Right cardiac atrium (tissue), 5 donors: ENCODE results near the gene ADIG. TPM values are rescaled to one million over a fixed set of nuclear protein-coding genes. Genes with fewer than 3 reads are reported as not detected.

Experiments
- ATAC-seq, 2 donors: fragments of 200-7000 bp; cut with Tn5 transposase; one replicate each; pipeline versions ENCODE4 v1.8.0 to v1.9.1; 2020; ENCODE audit warnings: moderate library complexity in 2 of 2, mild to moderate bottlenecking in 1 of 2
- DNase-seq, 3 donors: peaks; one replicate each; pipeline ENCODE4 v3.0.0-alpha.2; 2020
- H3K27ac ChIP-seq: one replicate; pipeline ENCODE4 v1.5.1; 2013; ENCODE audit warnings: mild to moderate bottlenecking, low read length, control low read depth, moderate library complexity
- H3K27me3 ChIP-seq: one replicate; pipeline ENCODE4 v1.6.1; 2013; ENCODE audit not compliant: control insufficient read depth, insufficient read depth
- H3K4me1 ChIP-seq: one replicate; pipeline ENCODE4 v1.6.1; 2013; ENCODE audit warnings: low read length; ENCODE audit not compliant: control insufficient read depth, insufficient read depth
- H3K4me3 ChIP-seq: one replicate; pipeline ENCODE4 v1.5.1; 2013; ENCODE audit warnings: low read length, control low read depth
- H3K9me3 ChIP-seq: one replicate; pipeline ENCODE4 v1.6.1; 2013; ENCODE audit warnings: low read length; ENCODE audit not compliant: control insufficient read depth
- WGBS: extraction: QIAGEN DNeasy Blood & Tissue Kit; methylation state at CpG from one replicate; pipeline ENCODE4 v1.1.7; 2013; 5-methylcytosine and 5-hydroxymethylcytosine counted together
- intact Hi-C, 4 donors: fragments of 100-400 bp; cut with DNase I; formaldehyde crosslinking; loops; one replicate each; pipeline versions ENCODE4 v1.11.0 to v1.14.0; 2022 to 2023
- polyA plus RNA-seq: library from polyadenylated mRNA; stranded (reverse); fragments of 200-250 nt; gene quantifications from one replicate; pipeline ENCODE4 v1.2.3, GENCODE V29; 2013
- total RNA-seq, 4 donors: library from RNA; stranded (reverse); fragmentation: NEBNext Ultra II Directional; extraction: Animal tissue kit (Norgen Biotek cat#: 25700); gene quantifications; one replicate each; pipeline ENCODE4 v1.2.1, GENCODE V29; 2021
- donor health status: healthy with polysubstance abuse.
- donor health status: DM: no; HTN: yes; CAD: no.
- donor health status: DM: no; HTN: no; CAD: no.
- donor health status: DM: no; HTN: yes; CAD: no; lungs with severe emphysema.
- donor health status: DM: yes; HTN: yes; CAD: no.

The ADIG gene
- total and polyA plus RNA-seq, 5 donors, result not detected

DNA sequence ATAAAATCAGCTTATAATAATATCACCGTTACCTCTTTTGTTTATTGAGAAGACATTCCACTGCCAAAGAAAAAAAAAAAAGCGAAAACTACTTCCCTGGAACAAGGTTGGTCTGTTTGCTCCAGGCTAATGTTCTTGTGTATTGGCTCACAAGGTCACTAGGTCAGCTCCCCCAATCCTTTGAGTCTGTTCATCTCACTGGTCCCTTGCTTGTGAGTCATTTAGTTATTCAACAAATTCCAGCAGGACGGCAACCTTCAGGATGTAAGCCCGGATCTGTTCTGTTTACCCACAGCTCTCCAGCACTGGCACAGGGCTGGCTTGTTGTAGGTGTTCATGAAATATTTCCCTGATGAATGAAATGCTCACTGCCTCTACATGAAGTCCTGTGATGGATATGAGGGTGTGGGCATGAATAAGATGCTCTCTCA, 23.9 kb downstream of the ADIG start:
- Histone ChIP-seq H3K9me3 (peaks cover 1% of the 10 kb centered on the region), H3K4me3 (no peak overlapping the region), H3K4me1 (no peaks in the 10 kb centered on the region), H3K27ac (no peak overlapping the region), H3K27me3 (no peaks in the 10 kb centered on the region)
- ATAC-seq (no peak), DNase-seq (no peak)
- intact Hi-C loops, result no loop called here
- WGBS, result 61% methylated on average over 4 of the region's 4 CpGs

DNA sequence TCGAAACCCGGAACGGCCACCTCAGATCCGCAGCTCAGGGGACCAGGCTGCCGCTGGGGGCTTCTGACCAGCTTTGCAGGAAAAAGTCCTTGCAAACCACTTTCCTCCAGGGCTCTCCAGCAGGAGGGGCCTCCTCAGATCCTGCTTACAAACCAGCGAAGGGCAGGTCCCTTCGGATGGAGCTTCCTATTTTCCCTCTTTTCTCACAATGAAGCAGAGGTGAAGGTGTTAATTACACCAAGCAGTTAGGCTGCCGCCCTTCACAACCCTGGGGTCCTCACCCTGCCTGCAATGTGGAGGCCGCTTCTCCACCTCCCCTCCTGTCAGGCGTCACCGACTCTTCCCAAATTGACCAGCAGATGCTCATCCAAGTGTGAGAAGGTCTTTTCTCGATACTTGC, 26.4 kb downstream of the ADIG start:
- peaks cover 1% of the 10 kb centered on the region for H3K9me3 ChIP-seq
- DNase-seq (no peak), ATAC-seq (no peak)
- no peaks in the 10 kb centered on the region for H3K27me3 ChIP-seq
- no peak overlapping the region for H3K27ac ChIP-seq
- no peak overlapping the region for H3K4me3 ChIP-seq
- 37% methylated on average over 12 of the region's 12 CpGs for WGBS
- intact Hi-C loops, result no loop called here
- H3K4me1 ChIP-seq, result no peaks in the 10 kb centered on the region

DNA sequence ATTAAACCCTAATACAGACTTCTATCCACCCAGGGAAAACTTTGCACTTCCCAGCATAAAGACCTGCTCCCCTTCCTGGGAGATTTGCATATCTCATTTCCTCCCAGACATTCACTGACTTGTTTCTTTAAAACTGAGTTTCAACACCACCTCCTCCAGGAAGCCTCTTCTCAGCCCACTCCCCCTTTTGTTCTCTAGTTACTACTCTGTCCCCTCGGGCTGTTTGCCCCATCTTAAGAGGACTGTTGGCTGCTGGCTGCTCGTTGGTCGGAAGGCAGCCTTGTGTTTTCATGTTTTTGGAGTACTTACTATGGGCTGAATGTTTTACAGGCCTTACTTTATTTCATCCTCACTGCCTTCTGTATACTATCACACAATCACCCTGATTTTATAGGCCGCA, 27.2 kb downstream of the ADIG start:
- DNase-seq (no peak), ATAC-seq (no peak)
- intact Hi-C loops, result no loop called here
- Histone ChIP-seq H3K27ac (no peak overlapping the region), H3K4me3 (no peak overlapping the region), H3K4me1 (no peaks in the 10 kb centered on the region), H3K27me3 (no peaks in the 10 kb centered on the region), H3K9me3 (peaks cover 1% of the 10 kb centered on the region)
- 76% methylated on average over 4 of the region's 4 CpGs for WGBS

DNA sequence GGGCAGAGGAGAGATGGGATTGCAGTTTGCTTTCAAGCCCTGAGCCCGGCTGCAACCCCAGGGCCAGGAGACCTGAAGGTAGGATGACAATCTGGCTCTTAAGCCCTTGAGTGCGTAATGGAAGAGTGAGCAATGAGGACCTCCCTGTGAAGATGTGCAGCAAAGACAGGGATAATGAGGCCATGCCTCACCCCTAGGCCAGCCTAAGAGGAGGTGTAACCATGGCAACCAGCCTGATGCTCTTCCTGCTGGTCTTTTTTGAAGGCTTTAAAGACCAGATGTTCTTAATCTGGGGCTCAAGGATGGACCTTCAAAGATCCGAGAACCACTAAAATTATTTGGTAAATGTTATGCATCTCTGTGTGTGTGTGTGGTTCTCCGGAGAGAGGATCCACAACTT, 28.8 kb downstream of the ADIG start:
- WGBS, result 88% methylated on average over 4 of the region's 4 CpGs
- DNase-seq, result no peak

DNA sequence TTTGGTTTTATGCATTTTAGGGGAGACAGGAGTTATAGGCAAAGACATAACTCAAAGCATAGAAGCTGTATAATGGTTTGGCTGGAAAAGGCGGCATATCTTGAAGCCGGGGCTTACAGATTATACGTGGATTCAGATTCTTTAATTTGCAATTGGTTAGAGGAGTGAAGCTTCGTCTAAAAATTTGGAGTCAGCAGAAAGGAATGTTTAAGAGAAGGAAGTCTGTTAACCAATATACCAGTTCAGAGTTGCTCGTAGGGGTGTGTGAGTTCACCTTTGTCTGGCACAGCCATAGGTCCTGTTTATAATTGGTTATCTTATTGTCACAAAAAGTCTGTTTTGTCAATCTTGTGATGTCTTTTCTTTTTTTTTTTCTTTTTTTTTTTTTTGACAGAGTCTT, 29.5 kb downstream of the ADIG start:
- Histone ChIP-seq H3K9me3 (no peaks in the 10 kb centered on the region), H3K27ac (no peak overlapping the region), H3K4me3 (no peak overlapping the region), H3K4me1 (no peaks in the 10 kb centered on the region), H3K27me3 (no peaks in the 10 kb centered on the region)
- intact Hi-C loops, result no loop called here
- WGBS, result 61% methylated on average over 5 of the region's 5 CpGs
- no peak for ATAC-seq
- no peak for DNase-seq

More for the DNA sequence above, 28.8 kb downstream of the ADIG start:
- ATAC-seq, result no peak
- intact Hi-C loops, result no loop called here
- no peaks in the 10 kb centered on the region for H3K4me1 ChIP-seq
- H3K9me3 ChIP-seq, result no peaks in the 10 kb centered on the region
- no peak overlapping the region for H3K4me3 ChIP-seq
- no peaks in the 10 kb centered on the region for H3K27me3 ChIP-seq
- no peak overlapping the region for H3K27ac ChIP-seq

DNA sequence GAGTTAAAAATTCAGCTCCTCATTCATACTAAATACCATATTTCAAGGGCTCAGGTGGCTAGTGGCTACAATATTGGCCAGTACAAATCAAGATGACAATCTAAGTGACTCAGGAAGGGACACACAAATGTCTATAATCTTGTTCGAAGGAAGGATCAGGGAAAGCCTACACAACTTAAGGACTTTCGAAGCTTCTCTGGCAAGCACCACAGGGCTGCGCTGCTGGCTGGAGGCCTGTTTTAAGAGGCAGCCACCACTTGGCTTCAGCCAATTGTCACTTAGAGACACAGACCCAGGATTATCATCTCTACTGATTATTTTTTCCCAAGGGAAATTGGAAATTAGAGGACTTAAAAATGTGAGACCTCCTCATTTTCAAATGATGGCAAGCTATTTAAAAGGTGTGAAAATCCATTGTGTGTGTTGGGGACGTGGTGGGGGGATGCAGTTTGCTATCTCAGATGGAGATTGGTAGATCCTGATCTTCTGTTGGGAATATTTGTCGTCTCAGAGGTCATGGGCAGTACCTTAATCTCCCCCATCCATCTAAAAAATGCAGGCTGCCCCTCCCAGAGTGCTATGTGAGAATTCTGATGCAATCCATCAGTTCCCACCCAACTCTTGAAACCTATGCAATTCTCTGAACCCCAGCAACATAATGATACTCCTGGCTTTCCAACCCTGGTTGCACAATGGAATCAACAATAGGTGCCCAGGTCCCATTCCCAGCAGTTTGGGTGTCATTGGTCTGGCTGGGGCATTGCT, 31.9 kb downstream of the ADIG start:
- Histone ChIP-seq H3K27ac (no peak overlapping the region), H3K9me3 (no peaks in the 10 kb centered on the region), H3K4me1 (no peaks in the 10 kb centered on the region), H3K4me3 (no peak overlapping the region), H3K27me3 (no peaks in the 10 kb centered on the region)
- ATAC-seq (no peak), DNase-seq (no peak)
- intact Hi-C loops, result no loop called here
- 50% methylated on average over 5 of the region's 5 CpGs for WGBS

DNA sequence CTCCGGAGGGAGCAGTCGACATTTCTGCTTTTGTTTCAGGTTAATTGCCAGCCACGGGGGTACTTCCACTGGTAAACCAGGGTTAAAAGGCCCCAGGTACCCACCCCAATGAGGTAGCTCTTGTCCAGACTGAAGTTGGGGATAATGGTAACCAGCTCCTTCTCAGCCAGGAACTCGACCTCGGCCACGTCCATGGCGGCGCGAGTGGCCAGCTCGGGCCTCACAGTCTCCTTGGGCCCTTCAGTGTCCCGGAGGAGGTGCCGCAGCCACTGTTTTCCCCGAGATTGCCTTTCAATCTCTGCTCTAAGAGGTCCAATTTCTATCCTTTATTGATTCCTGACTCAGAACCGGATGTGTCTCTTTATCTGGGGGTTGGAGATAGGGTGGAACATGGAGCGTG, 34.3 kb downstream of the ADIG start:
- 89% methylated on average over 15 of the region's 15 CpGs for WGBS
- Histone ChIP-seq H3K4me1 (no peaks in the 10 kb centered on the region), H3K27me3 (no peaks in the 10 kb centered on the region), H3K4me3 (no peak overlapping the region), H3K9me3 (no peaks in the 10 kb centered on the region), H3K27ac (no peak overlapping the region)
- ATAC-seq (no peak), DNase-seq (no peak)
- intact Hi-C loops, result no loop called here

DNA sequence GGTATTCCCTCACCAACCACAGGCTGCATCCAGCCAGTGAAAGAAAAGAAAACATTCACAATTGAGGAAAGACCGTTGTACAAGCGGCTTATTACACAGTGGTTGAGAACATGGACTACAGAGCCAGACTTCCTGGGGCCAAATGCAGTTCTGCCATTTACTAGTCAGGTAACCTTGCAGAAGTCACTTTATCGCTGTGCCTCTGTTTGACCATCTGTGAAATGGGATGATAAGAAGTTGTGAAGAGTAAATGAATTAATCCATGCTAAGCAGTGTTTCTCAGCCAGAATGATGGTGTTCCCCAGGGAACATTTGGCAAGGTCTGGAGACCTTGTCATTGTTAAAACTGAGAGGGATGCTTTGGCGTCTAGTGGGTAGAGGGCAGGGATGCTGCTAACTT, 35.5 kb downstream of the ADIG start:
- Histone ChIP-seq H3K4me3 (no peak overlapping the region), H3K9me3 (no peaks in the 10 kb centered on the region), H3K4me1 (no peaks in the 10 kb centered on the region), H3K27me3 (no peaks in the 10 kb centered on the region), H3K27ac (no peak overlapping the region)
- no peak for ATAC-seq
- intact Hi-C loops, result no loop called here
- 87% methylated on average over 4 of the region's 4 CpGs for WGBS
- no peak for DNase-seq

DNA sequence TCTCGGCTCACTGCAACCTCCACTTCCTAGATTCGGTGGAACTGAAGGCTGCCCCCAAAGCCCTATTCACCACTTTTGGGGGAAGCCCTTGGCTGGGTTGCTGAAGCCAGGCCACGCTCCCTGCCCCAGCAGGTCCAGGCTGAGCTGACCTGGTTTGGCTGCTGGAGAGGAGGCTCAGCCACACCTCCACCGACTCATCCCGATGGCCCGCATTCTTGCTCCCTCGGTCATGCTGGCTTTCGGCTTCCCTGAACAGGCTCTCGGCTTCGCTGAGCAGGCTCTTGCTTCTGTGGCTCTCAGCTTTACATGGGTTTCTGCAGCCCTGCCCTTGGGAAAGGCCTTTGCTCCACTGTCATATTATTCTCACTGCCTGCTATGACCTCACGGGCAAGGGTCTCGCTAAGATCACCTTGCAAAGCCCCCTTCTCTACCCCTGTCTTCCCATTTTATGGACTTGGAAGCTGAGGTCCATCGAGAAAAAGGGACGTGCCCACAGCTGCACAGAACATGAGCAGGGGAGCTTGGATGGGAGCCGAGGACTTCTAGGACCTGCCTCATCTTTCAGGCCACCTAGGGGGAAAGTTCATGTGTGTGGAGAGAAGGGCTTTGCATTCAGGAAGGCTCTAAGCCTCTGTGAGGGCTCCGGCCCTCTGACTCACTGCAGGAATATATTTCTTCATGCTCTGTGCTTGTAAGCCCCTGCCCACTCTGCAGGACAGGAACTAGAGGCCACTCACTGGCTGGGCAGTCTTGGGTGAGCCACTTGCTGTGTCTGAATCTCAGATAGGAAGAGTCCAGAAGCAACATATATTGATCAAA, 36.2 kb downstream of the ADIG start:
- H3K4me3 ChIP-seq, result no peak overlapping the region
- H3K9me3 ChIP-seq, result no peaks in the 10 kb centered on the region
- 66% methylated on average over 16 of the region's 16 CpGs for WGBS
- H3K27ac ChIP-seq, result no peak overlapping the region
- DNase-seq, result no peak
- intact Hi-C loops, result no loop called here
- no peaks in the 10 kb centered on the region for H3K27me3 ChIP-seq
- no peaks in the 10 kb centered on the region for H3K4me1 ChIP-seq
- ATAC-seq, result no peak

DNA sequence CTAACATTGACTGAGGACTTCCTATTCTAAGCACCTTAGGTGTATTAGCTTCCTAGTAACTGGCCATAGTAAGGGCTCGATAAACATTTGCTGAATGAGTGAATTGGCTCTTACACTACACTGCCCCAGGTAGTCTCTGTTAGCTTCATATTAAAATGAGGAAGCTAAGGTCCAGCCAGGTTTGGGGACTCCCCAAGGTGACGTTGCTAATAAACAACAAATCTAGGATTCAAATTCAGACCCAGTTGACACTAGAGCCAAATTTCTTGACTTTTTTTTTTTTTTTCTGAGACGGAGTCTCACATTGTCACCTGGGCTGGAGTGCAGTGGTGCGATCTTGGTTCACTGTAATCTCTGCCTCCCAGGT, 36.8 kb downstream of the ADIG start:
- DNase-seq, result no peak
- 86% methylated on average over 4 of the region's 4 CpGs for WGBS
- no peaks in the 10 kb centered on the region for H3K4me1 ChIP-seq
- no peak overlapping the region for H3K27ac ChIP-seq
- ATAC-seq, result no peak
- intact Hi-C loops, result no loop called here
- H3K4me3 ChIP-seq, result no peak overlapping the region
- H3K27me3 ChIP-seq, result no peaks in the 10 kb centered on the region
- H3K9me3 ChIP-seq, result no peaks in the 10 kb centered on the region

DNA sequence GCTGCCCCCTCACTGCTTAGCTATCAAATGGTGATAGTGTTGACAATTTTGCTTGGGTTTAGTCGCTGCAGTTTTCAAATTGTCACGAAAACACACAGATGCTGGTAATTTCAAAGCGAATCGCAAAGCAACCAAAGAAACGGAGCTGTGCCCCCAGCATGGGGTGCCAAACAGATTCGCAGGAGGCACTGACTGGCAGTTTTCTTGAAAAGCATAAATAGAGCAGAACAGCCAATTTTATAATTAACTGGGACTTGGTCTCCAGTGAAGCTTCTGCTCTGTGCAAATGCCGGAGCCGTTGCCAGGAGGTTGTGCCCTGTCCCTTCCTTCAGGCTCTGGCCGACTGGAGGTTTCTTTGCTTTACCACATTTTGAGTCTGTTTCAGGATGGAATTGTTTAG, 39.4 kb downstream of the ADIG start:
- intact Hi-C loops, result no loop called here
- no peak for ATAC-seq
- H3K27me3 ChIP-seq, result no peaks in the 10 kb centered on the region

More for the DNA sequence above, 39.4 kb downstream of the ADIG start:
- WGBS, result 55% methylated on average over 9 of the region's 9 CpGs
- DNase-seq, result no peak
- Histone ChIP-seq H3K9me3 (peaks cover 2% of the 10 kb centered on the region), H3K4me3 (no peak overlapping the region), H3K4me1 (no peaks in the 10 kb centered on the region), H3K27ac (no peak overlapping the region)
